GM21786 (cell line): ENCODE data around the gene PITX1.

Experiments
- ATAC-seq: cut with Tn5 transposase; IDR thresholded peaks from one replicate; pipeline ENCODE4 v1.9.1; 2021; ENCODE audit not compliant: unreplicated experiment

PITX1 gene

GRCh38 chr5:135042595-135042994 is 8.6 kb upstream of the PITX1 start:
- ATAC-seq, result no peak

GRCh38 chr5:135041726-135042125 is 7.7 kb upstream of the PITX1 start:
- no peak for ATAC-seq

DNA sequence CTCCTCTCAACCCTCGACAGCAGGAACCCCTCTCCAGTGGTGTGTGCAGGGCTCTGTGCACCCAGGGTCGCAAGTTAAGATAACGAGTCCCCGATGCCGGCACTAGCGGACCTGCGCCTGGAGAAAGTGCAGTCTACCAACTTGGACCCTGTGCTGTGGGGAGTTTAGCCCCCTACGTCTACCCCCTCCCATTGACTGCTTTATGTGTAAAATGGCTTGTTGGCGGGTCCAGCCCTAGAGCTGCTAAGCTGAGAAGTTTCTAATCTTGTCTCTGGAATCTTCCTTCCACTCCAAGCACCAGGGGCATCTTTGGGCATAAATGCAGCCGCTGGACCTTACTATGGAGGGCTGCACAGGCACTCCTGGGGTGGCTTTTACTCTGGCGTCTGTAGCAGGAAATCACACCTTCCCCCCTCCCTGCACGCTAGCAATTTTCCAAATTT is 7.1 kb upstream of the PITX1 start:
- no peak for ATAC-seq

DNA sequence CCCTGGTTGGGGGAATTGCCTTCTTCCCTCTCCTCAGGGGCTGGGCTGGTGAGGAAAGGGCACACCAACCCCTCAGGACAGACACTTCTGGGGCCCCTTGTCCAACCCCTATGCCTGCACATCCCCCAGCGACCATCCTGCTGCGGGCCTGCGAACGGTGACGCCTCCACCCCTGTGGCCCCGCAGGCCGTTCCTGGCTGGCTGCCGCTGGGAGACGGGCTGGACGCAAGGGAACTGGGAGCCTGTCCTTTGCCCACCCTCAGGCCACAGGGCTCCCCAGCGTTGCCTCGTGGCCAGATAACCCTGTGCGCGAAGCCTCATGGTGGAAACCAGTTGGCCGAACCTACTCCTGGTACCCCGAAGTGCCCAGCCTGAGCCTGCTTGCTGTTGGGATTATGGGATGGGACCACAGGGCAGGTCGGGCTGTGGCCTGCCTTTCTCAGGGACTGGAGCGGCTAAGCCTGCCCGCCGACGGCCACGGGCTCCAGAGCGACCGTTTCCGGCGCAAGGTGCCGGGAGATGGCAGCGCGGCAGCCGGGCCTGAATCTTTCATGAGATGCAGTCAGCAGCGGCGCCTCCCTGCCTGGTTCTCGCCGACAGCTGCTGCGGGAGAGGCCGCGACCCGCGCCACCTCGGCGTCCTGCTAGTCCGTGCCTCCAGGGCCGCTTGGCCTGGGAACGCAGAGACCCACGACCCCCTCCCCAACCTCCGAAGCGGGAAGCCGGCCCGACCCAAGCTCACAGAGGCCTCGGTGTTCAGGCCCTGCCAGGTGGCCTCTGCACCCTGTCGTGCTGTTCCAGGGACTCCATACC is 6.5 kb upstream of the PITX1 start:
- no peak for ATAC-seq

GRCh38 chr5:135040034-135040332 is 6.0 kb upstream of the PITX1 start:
- no peak for ATAC-seq

DNA sequence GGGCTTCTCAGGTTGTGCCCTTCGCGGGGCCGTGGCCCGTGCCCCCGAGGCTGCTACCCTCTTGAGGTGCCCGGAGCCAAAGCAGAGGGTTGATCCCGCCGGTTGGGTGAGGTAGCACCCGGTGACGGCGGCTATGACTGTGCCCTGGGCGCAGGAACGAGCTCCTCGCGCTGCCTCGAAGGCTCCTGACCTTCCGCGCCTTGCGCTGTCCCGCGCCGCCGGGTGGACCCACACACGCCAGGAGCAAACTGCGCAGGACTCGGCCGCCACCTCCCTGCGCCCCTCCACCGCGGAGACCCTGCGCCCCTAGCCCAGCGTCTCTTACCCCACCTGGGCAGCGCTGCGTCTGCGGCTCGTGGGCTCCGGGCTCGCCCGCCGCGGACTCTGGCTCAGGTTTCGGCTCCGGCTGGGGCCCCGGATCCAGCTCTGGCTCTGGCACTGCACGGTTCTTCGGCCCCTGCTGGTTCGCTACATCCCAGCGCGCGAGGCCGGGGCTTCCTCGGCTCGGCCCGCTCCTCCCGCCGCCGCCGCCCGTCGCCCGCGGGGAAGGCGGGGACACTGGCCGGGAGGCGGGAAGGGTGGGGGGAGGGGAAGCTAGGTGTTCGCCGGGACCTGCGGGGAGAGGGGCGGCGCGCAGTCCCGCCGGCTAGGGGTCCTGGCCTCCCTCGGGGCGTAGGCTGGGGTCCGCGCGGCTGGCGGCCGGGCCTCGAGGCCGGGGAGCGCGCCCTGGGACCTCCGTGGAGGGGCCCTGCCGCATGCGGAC is 5.4 kb upstream of the PITX1 start:
- no peak for ATAC-seq

GRCh38 chr5:135038813-135039270 is 4.8 kb upstream of the PITX1 start:
- no peak for ATAC-seq

DNA sequence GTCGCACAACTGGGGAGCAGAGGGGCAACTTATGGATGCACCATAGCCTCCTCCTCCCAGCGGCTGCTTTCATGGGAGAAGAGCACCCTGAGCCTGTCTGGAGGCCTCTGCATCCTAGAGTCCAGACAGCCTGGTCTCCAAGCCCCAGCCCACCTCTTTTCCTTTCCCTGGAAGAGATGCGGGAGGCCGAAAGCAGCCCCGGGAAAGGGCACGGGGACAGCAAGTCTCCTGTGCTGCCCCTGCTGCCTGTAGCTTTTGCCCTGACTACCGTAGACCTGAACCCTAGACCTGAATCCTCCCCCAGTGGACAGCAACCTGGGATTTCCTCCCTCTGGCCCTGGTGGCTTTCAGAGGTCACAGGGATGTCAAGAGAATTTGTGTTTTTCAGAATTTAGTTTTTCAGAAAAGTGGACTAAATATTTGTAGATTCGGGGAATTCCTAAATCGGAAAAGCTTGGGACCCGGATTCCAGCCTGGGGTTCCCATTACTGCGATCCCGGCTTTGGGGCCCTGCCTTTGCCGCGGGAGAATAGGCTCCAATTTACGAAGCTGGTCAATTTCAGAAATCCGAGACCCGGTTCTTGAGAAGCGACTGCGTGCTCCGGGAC is 4.3 kb upstream of the PITX1 start:
- no peak for ATAC-seq

GRCh38 chr5:135037519-135038204 is 3.6 kb upstream of the PITX1 start:
- no peak for ATAC-seq

- ATAC-seq, result no peak
Measured at GRCh38 chr5:135036405-135036804, 2.4 kb upstream of the PITX1 start.

DNA sequence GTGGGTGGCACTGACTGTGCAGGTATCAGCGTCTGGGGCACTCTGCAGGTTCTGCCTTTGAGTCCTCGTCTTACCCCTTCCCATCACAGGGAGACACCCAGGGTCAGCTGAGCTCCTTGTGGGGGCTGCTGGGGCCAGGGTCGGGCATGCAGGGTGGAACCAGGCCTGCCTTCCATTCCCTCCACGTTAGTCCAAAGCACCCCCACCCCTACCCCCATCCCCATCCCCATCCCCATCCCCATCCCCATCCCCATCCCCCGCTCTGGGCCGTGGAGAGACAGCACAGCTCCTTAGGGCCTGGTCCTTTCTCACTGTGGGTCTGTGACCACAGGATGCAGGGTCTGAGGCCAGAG is 1.6 kb upstream of the PITX1 start:
- no peak for ATAC-seq

DNA sequence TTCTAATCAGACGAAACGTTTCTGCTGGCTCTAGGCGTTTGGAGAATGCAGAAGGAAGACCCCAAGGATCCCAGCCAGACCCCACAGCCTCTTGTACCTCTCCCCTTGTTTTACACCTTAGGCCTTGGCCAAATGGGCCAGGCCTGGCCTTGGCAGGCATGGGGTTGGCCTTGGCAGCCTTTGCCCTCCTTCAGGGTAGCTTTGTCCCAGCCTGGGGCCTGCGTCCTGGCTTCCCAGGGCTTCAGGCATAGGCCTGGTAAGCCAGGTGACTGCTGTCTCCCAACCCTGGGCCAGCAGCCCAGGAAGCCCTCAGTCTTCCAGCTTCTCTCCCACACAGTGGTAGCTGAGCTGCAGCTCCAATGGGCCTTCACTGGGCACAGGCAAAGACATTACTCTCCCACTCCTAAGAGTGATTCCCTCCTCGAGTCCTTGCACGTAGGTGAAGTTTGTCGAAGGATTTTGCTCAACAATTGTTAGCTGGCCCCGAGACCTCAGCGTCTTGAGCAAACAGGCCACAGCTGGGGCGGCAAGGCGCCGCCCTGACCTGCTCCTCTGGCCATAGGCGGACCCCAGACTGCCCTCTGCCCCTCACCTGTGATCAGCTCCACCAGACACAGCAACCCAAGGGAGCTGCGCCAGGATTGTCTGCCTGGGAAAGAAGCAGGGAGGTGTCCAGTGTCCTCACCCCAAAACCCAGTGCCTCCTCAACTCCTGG is 1.1 kb upstream of the PITX1 start:
- no peak for ATAC-seq

GRCh38 chr5:135034236-135034962 is 371 bp upstream of the PITX1 start:
- no peak for ATAC-seq

- ATAC-seq, result no peak
Measured at GRCh38 chr5:135032999-135033861, 798 bp downstream of the PITX1 start.

DNA sequence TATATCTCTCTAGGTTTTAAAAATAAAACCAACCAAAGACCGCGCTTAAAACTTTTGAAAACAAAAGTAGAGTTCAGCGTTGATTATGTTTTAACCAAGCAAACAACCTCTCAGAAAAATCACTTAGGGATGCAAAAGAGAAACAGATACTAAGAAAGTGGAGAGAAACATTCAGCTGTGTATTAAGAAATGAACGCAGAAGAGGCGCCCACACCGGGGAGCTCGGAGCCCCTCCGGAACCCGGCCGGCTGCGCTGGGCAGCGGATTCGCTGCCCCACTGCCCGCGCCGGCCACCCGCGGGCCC is 1.4 kb downstream of the PITX1 start:
- ATAC-seq, result no peak

- no peak for ATAC-seq
Measured at GRCh38 chr5:135031813-135032694, 2.0 kb downstream of the PITX1 start.

DNA sequence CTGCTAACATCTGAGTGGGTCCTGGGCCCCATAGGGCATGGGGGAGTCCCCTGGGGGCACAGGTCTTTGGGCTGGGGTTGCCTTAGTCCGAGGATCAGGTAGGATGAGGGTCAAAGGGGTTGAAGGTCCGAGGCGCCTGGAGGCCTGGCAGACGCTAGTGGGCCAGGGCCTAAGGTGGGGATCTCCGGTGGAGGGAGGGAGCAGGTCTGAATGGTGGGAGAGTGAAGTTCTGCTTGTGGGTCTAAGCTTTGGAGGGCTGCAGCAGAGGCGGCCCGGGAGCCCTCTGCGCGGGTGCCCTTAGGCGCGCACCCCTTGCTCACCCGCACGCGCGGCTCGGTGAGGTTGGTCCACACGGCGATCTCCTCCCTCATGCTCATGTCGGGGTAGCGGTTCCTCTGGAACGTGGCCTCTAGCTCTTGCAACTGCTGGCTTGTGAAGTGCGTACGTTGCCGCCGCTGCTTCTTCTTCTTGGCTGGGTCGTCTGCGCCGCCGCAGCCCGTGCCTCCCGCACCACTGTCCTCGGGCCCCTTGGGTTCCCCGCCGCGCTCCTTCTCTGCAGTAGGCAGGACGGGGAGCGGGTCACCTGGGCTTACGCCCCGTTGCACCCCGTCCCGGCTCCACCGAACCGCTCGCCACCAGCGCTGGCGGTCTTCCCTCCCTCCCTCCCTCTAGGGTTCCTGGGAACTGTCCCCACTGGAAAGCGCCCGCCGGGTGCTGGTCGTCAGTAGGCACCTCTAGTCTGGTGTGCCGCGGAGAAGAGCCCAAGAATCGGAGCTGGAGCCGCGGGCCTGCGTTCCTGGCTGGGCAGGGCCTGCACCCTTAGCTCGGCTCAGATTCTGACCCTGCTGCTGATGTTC is 2.8 kb downstream of the PITX1 start:
- no peak for ATAC-seq
